Fibroblast of skin of left quadriceps (primary cell): ENCODE data around the gene TSPAN10.

ENCODE experiments used
- DNase-seq, 2 experiments: peaks; one replicate each; pipeline ENCODE4 v3.0.0-alpha.2; 2013; ENCODE audit warnings: low read depth in 2 of 2

Gene TSPAN10

GRCh38 chr17:81635431-81635830, 1.6 kb upstream of the TSPAN10 start:
- DNase-seq = no peak

- no peak for DNase-seq
Measured at GRCh38 chr17:81635973-81636504, 957 bp upstream of the TSPAN10 start.

- no peak for DNase-seq
Measured at GRCh38 chr17:81638683-81639082, 1.7 kb downstream of the TSPAN10 start.

GRCh38 chr17:81640011-81640410, 3.0 kb downstream of the TSPAN10 start:
- DNase-seq = no peak

DNA sequence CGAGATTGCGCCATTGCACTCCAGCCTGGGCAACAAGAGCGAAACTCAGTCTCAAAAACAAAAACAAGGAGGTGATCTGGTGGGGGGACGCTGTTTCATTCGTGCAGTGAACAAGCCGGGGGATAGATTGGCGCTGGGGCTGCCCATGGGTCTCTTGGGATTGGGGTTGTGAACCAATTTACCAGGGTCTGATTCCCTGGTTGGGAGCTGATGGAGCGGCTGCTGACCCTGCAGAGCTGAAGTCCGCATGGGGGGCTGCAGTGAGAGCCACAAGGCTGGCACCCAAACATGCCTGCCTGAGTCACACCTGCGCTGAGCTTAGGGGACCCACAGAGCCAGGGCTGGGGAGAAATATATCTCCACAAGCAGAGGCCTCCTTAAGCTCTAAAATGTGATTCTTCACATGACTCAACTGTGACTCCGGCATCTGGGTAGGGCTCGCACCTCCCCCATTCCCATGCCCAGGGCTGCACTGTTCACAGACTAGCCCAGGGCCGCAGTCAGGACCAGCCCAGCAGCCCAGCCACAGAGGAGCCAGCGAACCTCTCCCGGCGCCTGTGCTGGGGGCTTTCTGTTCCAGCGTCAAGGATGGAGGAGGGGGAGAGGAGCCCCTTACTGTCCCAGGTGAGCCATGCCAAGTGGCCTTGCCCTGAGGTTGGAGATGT, 5.0 kb downstream of the TSPAN10 start:
- peak in 1 of 2 experiments; percentile 34 for DNase-seq

- DNase-seq = no peak
Measured at GRCh38 chr17:81644496-81644895, 7.5 kb downstream of the TSPAN10 start.

DNA sequence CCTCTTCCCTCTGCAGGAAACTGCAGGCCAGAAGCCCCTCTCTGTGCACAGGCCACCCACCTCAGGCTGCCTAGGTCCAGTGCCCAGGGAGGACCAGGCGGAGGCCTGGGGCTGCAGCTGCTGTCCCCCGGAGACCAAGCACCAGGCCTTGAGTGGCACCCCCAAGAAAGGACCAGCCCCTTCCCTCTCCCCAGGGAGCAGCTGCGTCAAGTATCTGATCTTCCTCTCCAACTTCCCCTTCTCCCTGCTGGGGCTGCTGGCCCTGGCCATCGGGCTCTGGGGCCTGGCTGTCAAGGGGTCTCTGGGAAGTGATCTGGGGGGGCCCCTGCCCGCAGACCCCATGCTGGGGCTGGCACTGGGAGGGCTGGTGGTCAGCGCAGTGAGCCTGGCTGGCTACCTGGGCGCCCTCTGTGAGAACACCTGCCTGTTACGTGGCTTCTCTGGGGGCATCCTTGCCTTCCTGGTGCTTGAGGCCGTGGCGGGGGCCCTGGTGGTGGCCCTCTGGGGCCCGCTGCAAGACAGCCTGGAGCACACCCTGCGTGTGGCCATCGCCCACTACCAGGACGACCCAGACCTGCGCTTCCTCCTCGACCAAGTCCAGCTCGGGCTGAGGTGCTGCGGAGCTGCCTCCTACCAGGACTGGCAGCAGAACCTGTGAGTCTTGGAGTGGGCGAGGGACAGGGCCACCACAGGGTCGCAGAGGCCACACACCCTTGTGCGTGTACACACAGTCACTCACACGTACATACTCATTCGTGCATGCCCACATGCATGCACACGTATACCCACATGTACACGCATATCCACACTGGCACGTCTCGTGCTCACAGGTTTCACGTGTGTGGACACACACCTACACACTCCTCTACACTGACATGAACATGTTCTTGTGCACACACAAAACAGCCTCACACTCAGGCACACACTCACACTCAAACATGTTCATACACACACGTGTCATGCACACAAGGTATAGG, 8.3 kb downstream of the TSPAN10 start:
- DNase-seq = no peak

DNA sequence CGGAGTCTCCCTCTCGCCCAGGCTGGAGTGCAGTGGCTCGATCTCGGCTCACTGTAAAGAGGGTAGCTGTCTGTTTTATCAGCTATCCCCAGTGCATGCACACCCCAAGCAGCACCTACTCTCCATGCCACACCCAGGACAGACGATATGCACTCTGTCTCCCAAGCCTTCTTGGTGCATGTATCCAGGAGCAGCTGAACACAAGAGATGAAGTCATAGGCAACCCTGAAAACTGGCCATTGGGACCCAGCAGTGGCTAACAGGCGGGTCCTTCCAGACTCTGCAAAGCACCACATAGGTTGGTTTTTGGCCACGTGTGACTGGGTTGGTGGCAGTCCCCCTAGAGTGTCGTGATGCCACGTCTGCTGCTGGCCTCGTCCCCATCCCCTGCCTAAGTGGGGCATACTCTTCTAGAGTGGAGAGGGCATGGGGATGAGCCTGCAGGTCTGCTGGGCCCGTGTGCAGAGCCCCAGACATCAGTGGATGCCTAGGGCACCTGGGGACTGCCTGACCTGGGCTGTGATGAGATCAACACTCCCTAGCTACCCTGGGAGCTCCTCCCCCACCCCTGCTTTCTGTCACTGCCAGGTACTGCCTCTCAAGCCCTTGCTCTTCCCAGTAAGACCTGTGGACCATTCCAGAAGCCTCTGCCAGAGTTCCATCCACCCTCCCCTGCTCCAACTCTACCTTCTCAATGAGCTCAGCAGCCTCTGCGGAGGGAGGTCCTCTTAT, 10.0 kb downstream of the TSPAN10 start:
- no peak for DNase-seq

DNA sequence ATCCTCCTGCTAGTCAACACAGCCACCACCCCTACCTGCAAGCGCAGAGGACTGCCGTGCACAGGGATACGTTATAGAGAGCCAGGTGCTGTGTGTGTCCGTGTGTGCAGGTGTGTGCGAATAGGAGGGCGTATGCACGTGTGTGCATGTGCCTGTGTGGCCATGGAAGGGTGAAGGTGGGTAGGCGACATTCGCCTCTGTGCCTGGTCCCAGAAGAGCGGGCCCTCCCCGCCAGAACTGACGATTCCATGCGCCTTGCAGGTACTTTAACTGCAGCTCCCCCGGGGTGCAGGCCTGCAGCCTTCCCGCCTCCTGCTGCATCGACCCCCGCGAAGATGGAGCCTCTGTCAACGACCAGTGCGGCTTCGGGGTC, 10.6 kb downstream of the TSPAN10 start:
- no peak for DNase-seq

- DNase-seq = no peak
Measured at GRCh38 chr17:81648013-81648706, 11.2 kb downstream of the TSPAN10 start.

DNA sequence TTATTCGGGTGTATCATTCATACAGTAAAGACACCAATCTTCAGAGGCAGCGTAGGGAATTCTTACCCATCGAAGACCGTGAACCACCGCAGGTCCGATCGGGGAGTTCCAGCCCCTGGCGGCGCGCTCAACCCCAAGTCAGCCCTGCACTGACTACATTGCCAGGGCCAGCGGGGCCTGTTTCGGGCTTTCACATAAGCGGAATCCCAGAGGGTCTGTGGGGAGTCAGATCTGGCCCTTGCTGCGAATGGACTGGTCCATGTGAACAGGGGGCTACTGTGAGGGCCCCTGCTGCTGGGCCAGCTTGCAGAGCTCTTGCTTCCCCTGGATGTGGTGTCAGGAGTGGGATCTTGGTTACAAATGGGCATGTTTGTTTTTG, 11.7 kb downstream of the TSPAN10 start:
- no peak for DNase-seq

DNA sequence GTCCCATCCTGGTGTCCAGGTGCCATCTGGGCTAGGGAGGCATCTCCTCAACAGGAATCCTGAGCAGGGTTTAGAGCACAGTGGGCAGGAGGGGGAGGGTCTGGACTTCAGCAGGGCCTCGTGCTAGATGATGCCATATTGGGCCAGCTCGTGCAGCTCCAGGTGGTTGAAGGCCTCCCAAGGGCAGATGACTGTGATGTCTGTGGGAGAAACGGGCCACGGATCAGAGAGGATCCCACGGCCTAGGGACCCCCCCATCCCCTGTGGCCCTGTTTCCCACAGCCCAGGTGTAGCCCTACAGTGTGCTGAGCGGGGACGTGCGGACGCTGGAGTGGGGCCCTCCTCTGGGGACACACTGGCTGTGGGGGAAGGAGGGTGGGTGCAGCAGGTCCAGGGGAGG, 14.0 kb downstream of the TSPAN10 start:
- DNase-seq = no peak

- peak in 1 of 2 experiments; percentile 20 for DNase-seq
Measured at GRCh38 chr17:81651692-81652091, 14.7 kb downstream of the TSPAN10 start.

- DNase-seq = no peak
Measured at GRCh38 chr17:81652906-81653771, 16.1 kb downstream of the TSPAN10 start.

DNA sequence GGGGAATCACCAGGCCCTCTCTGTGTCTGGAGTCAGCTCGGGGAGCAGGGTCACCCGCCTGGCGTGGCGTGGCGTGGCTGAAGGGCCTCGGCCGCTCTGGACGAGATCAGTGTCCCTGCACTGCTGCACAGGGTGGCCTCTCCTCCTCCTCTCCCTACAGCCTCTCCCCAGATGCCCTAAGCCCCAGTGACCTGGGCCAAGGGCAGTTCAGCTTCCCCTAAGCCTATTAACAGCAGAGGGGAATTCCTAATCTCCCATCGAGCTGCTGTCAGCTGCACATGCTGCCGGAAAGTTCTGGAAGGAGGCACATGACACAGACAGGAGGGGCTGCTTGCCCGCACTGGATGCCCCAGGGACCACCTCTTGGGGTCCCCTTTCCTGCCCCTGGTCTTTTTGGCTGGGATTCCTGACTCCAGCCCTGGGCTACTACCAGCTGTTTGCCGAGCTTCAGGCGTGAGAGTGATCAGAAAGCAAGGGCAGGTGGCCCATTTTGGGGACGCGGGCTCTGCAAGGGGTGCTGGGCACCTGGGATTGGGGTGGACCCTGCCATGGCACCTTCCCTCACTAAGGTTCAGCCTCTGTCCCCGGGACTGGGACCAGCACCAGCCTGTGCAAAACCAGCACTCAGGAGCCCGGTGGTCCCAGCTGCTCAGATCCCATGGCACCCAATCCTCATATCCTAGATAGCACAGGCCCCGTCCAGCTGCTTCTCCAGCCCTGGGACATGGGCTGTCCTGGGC, 18.6 kb downstream of the TSPAN10 start:
- no peak for DNase-seq

DNA sequence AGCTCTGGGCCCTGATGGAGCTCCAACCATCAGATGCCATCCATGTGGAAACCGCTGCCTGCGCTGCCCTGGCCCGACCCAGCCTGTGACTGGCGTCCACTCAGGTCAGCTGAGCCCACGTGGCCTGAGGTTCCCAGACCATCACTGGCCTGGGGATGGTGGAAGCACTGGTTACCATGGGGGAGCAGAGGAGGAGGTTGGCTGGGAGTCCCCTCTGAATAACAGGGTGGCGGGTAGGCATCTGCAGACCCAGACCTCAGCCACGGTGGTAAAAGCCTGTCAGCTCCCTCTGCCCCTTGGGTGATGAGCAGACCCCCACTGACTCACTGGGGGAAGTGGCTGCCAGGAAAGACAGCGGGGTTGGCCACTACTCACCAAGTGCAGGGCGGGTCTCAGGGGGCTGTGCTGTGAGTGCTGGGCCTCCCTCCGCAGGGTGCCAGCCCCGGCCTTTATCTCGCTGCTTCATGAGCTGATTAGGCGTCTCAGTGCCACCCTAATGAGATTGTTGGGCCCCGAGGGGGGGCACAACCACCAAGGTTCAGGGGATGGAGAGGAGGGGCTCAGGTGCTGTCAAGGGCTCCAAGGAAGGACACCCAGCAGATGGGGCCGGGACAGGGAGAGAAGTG, 19.2 kb downstream of the TSPAN10 start, which contains the start of gene PDE6G:
TSS of gene PDE6G (minus strand) at position 425 of the 626 bp plus-strand sequence. CDS start 3,237 bp downstream, outside the sequence.
- DNase-seq = no peak

DNA sequence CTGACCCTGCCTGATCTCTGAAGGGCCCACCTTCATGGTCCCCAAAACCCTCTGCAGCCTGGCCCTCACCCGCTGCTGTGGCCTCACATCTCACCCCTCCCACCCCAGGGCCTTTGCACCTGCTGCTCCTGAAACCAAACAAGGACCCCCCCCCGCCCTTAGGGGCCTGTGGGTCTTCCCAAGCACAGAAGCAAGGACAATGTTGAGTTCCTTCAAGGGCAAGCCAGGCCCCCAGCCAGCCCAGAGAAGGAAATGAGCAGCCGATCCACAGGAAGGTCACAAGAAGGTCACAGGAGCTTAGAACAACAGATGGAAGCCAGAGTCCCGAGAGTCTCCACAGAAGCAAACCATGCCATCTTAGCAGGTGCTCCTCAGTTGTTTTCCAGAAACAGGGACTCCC, 19.8 kb downstream of the TSPAN10 start:
- no peak for DNase-seq

DNA sequence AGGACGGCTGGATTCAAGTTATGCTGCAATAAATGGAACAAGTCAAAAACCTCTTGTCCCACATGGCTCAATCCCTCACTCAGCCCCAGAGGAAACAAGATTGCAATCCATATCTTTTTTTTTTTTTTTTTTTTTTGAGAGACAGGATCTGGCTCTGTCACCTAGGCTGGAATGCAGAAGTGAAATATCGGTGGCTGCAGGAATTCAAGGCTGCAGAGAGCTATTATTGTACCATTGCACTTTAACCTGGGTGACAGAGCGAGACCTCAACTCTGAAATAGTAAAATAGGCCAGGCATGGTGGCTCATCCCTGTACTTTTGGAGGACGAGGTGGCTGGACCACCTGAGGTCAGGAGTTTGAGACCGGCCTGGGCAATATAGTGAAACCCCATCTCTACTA, 22.0 kb downstream of the TSPAN10 start:
- no peak for DNase-seq

DNA sequence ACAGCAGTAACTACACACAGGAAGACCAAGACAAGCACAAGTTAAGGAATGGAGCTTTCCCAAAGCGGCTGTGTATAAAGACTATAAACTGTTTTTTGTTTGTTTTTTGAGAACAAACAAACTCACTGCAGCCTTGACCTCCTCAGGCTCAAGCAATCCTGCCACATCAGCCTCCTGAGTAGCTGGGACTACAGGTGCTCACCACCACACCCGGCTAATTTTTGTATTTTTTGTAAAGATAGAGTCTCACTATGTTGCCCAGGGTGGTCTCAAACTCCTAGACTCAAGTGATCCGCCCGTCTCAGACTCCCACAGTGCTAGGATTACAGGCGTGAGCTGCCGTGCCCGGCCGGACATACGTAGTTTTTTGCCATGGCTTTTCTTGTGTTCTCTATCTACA, 23.4 kb downstream of the TSPAN10 start:
- DNase-seq = no peak
